ENCODE measurements around the gene SCN9A. TPM values are rescaled to one million over a fixed set of nuclear protein-coding genes. Genes with fewer than 3 reads are reported as not detected.

The SCN9A gene
- total RNA-seq, 1 experiment from 2014 or later, result 0.07 TPM

- no peaks in the 10 kb centered on the region for H3K79me2 ChIP-seq (ENCODE audit: insufficient read depth, low read length)
- no peak overlapping the region for H3K9ac ChIP-seq (ENCODE audit: low read length)
- RAD21 ChIA-PET (ENCODE audit: low non-redundant PET in 1 of 2, low total read pairs in 2 of 2, uncharacterized antibody in 2 of 2, unreplicated experiment in 2 of 2), result no interaction called here
- DNase-seq (ENCODE audit: low read depth, low spot score), result no peak
- no peaks in the 10 kb centered on the region for H4K20me1 ChIP-seq (ENCODE audit: insufficient read depth)
- no peaks in the 10 kb centered on the region for H3K36me3 ChIP-seq (ENCODE audit: control insufficient read depth in 1 of 2, insufficient read depth in 2 of 2, low read length in 2 of 2)
- H3K4me3 ChIP-seq (replicated peaks in 1 of 2; ENCODE audit: low read depth in 1 of 2, low read length in 2 of 2), result no peak overlapping the region
- CTCF ChIA-PET, result no interaction called here
- no peak for ATAC-seq
- POLR2A ChIA-PET, result no interaction called here
- intact Hi-C loops (cut with micrococcal nuclease), result no loop called here
- no peaks in the 10 kb centered on the region for H3K4me1 ChIP-seq (ENCODE audit: control insufficient read depth in 1 of 2, insufficient read depth in 2 of 2, low read length in 2 of 2)
- H3K27ac ChIP-seq (ENCODE audit: low read depth, low read length), result no peak overlapping the region
- no peak overlapping the region for H2AFZ ChIP-seq (ENCODE audit: low read depth, low read length, poor library complexity, severe bottlenecking)
- TF ChIP-seq RAD21 (IDR thresholded peaks at IDR 0.05; ENCODE audit: low read depth), result no peak
- TF ChIP-seq REST (IDR thresholded peaks at IDR 0.05; ENCODE audit: low read depth), result no peak
- TF ChIP-seq SRF (IDR thresholded peaks at IDR 0.05; ENCODE audit: low read depth), result no peak
- no peak for TF ChIP-seq ZFX (IDR thresholded peaks at IDR 0.05)
- TF ChIP-seq TCF7L2 (IDR thresholded peaks at IDR 0.05; ENCODE audit: borderline replicate concordance, extremely low read depth, insufficient read depth, insufficient read length), result no peak
- TF ChIP-seq CBX3 (IDR thresholded peaks at IDR 0.05; ENCODE audit: low read depth), result no peak
- TF ChIP-seq, protein P1, sequence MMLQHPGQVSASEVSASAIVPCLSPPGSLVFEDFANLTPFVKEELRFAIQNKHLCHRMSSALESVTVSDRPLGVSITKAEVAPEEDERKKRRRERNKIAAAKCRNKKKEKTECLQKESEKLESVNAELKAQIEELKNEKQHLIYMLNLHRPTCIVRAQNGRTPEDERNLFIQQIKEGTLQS (IDR thresholded peaks at IDR 0.05), result no peak
- no peak for TF ChIP-seq ZNF274 (IDR thresholded peaks at IDR 0.05; ENCODE audit: low read depth, low read length)
- TF ChIP-seq CEBPB (IDR thresholded peaks at IDR 0.05; ENCODE audit: low read depth), result no peak
- TF ChIP-seq JUND (IDR thresholded peaks at IDR 0.05), result no peak
- TF ChIP-seq, protein P2, sequence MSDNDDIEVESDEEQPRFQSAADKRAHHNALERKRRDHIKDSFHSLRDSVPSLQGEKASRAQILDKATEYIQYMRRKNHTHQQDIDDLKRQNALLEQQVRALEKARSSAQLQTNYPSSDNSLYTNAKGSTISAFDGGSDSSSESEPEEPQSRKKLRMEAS (IDR thresholded peaks at IDR 0.05), result no peak
- no peak for TF ChIP-seq SP1 (IDR thresholded peaks at IDR 0.05; ENCODE audit: low read depth)
- TF ChIP-seq POLR2AphosphoS5 (IDR thresholded peaks at IDR 0.05; ENCODE audit: low read depth, low read length), result no peak
- no peak for TF ChIP-seq YY1 (IDR thresholded peaks at IDR 0.05; ENCODE audit: extremely low read depth, insufficient replicate concordance, low read depth, low read length)
- no peak for TF ChIP-seq ELF1 (IDR thresholded peaks at IDR 0.05; ENCODE audit: borderline replicate concordance, low read depth)
- TF ChIP-seq, protein P3, sequence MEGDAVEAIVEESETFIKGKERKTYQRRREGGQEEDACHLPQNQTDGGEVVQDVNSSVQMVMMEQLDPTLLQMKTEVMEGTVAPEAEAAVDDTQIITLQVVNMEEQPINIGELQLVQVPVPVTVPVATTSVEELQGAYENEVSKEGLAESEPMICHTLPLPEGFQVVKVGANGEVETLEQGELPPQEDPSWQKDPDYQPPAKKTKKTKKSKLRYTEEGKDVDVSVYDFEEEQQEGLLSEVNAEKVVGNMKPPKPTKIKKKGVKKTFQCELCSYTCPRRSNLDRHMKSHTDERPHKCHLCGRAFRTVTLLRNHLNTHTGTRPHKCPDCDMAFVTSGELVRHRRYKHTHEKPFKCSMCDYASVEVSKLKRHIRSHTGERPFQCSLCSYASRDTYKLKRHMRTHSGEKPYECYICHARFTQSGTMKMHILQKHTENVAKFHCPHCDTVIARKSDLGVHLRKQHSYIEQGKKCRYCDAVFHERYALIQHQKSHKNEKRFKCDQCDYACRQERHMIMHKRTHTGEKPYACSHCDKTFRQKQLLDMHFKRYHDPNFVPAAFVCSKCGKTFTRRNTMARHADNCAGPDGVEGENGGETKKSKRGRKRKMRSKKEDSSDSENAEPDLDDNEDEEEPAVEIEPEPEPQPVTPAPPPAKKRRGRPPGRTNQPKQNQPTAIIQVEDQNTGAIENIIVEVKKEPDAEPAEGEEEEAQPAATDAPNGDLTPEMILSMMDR (IDR thresholded peaks at IDR 0.05 in 2 of 3, conservative IDR thresholded peaks at IDR 0.05 in 1 of 3; ENCODE audit: borderline replicate concordance in 1 of 3, insufficient read depth in 1 of 3, low read depth in 2 of 3, low read length in 2 of 3), result no peak
- no peak for TF ChIP-seq EGR1 (IDR thresholded peaks at IDR 0.05; ENCODE audit: low read depth)
- TF ChIP-seq SIN3A (IDR thresholded peaks at IDR 0.05; ENCODE audit: low read depth), result no peak
- BruUV-seq (replicated peaks), result no TSS peak
- no peak overlapping the region for H3K4me2 ChIP-seq (ENCODE audit: low read length)
- no peaks in the 10 kb centered on the region for H3K9me3 ChIP-seq (ENCODE audit: control insufficient read depth in 1 of 2, insufficient read depth in 1 of 2, low read depth in 1 of 2, low read length in 2 of 2)
- no peaks in the 10 kb centered on the region for H3K9me2 ChIP-seq (ENCODE audit: insufficient read depth)
- H3K27me3 ChIP-seq (ENCODE audit: insufficient read depth, low read length), result 0 out of 2 replicates have a peak, but pooled peaks cover 7% of the 10 kb centered on the region
Observed at GRCh38 chr2:166171216-166171615, 204.5 kb downstream of the SCN9A start.
